GM18861 (cell line): ENCODE data around the gene ANKS1A.

Experiments used
- ATAC-seq: cut with Tn5 transposase; IDR thresholded peaks from one replicate; pipeline ENCODE4 v1.9.1; 2021; ENCODE audit not compliant: unreplicated experiment

Gene ANKS1A

GRCh38 chr6:35036059-35036827, 147.2 kb downstream of the ANKS1A start:
- no peak for ATAC-seq

GRCh38 chr6:35036828-35037663, 148.0 kb downstream of the ANKS1A start:
- no peak for ATAC-seq

- ATAC-seq: no peak
Measured at GRCh38 chr6:35037664-35038038, 148.6 kb downstream of the ANKS1A start.

- ATAC-seq: no peak
Measured at GRCh38 chr6:35038076-35038475, 149.0 kb downstream of the ANKS1A start.

GRCh38 chr6:35040398-35040797, 151.3 kb downstream of the ANKS1A start:
- no peak for ATAC-seq

- no peak for ATAC-seq
Measured at GRCh38 chr6:35041086-35041861, 152.2 kb downstream of the ANKS1A start.

GRCh38 chr6:35042031-35042815, 153.2 kb downstream of the ANKS1A start:
- no peak for ATAC-seq

GRCh38 chr6:35043381-35044130, 154.5 kb downstream of the ANKS1A start:
- ATAC-seq: no peak

GRCh38 chr6:35044145-35044745, 155.2 kb downstream of the ANKS1A start:
- ATAC-seq: no peak

- no peak for ATAC-seq
Measured at GRCh38 chr6:35044761-35045421, 155.8 kb downstream of the ANKS1A start.

- ATAC-seq: no peak
Measured at GRCh38 chr6:35046103-35046502, 157.0 kb downstream of the ANKS1A start.

GRCh38 chr6:35046862-35047261, 157.8 kb downstream of the ANKS1A start:
- no peak for ATAC-seq

- ATAC-seq: no peak
Measured at GRCh38 chr6:35047265-35048011, 158.4 kb downstream of the ANKS1A start.

GRCh38 chr6:35048031-35048613, 159.1 kb downstream of the ANKS1A start:
- no peak for ATAC-seq

- no peak for ATAC-seq
Measured at GRCh38 chr6:35048631-35049083, 159.6 kb downstream of the ANKS1A start.

- no peak for ATAC-seq
Measured at GRCh38 chr6:35049156-35049735, 160.2 kb downstream of the ANKS1A start.

- ATAC-seq: no peak
Measured at GRCh38 chr6:35049900-35050756, 161.1 kb downstream of the ANKS1A start.
